Adrenal gland (tissue), 12 donors: ENCODE data around the gene MYO1B. TPM values are rescaled to one million over a fixed set of nuclear protein-coding genes. Genes with fewer than 3 reads are reported as not detected.

Experiments used
- DNase-seq, 7 donors: peaks; one replicate each; pipeline ENCODE4 v3.0.0-alpha.2; 2019 to 2020
- H3K27ac ChIP-seq, 5 donors: fragments of 200-600 bp; sonication (generic) in 4 of 5; 1 replicate in 3 of 5; 2 replicates in 2 of 5; pipeline versions ENCODE4 v1.5.1 to v1.8.0; 2016 to 2020; ENCODE audit warnings: mild to moderate bottlenecking in 1 of 5
- H3K27me3 ChIP-seq: fragments of 200-600 bp; 2 replicates; pipeline ENCODE4 v1.8.0; 2021
- H3K36me3 ChIP-seq, 2 donors: fragments of 200-600 bp; replicated peaks in 1 of 2; 1 replicate in 1 of 2; 2 replicates in 1 of 2; pipeline versions ENCODE4 v1.5.1 to v1.8.0; 2018 to 2022
- H3K4me1 ChIP-seq, 2 donors: fragments of 200-600 bp; replicated peaks in 1 of 2; 1 replicate in 1 of 2; 2 replicates in 1 of 2; pipeline versions ENCODE4 v1.5.1 to v1.8.0; 2018 to 2021
- H3K4me3 ChIP-seq, 4 donors: fragments of 200-600 bp; sonication (generic) in 3 of 4; one replicate each; pipeline ENCODE4 v1.5.1; 2016 to 2018
- H3K9me3 ChIP-seq, 3 donors: fragments of 200-600 bp; sonication (generic) in 1 of 3; replicated peaks in 1 of 3; 1 replicate in 2 of 3; 2 replicates in 1 of 3; pipeline versions ENCODE4 v1.5.1 to v1.8.0; 2016 to 2021
- CTCF ChIP-seq, 6 experiments: fragments of 450-650 bp in 4 of 6; fragments of 200-600 bp in 2 of 6; sonication (generic) in 1 of 6; IDR thresholded peaks; 1 replicate in 5 of 6; 2 replicates in 1 of 6; pipeline versions ENCODE4 v1.5.1 to v1.8.0; 2016 to 2021; ENCODE audit warnings: antibody characterized with exemption in 6 of 6, mild to moderate bottlenecking in 2 of 6, moderate library complexity in 1 of 6
- POLR2A ChIP-seq, 2 donors: fragments of 450-650 bp; IDR thresholded peaks; one replicate each; pipeline ENCODE4 v1.6.1; 2017; ENCODE audit warnings: antibody characterized with exemption in 2 of 2, mild to moderate bottlenecking in 2 of 2, moderate library complexity in 1 of 2
- WGBS, 4 donors: extraction: QIAGEN DNeasy Blood & Tissue Kit in 2 of 4; methylation state at CpG; one replicate each; pipeline versions ENCODE4 v1.1.5 to v1.1.7; 2013 to 2017; 5-methylcytosine and 5-hydroxymethylcytosine counted together
- intact Hi-C, 2 donors: fragments of 100-400 bp; cut with DNase I; formaldehyde crosslinking; loops; one replicate each; pipeline versions ENCODE4 v1.14.1 to v1.15.0; 2022 to 2023
- polyA plus RNA-seq, 3 donors: library from polyadenylated mRNA; stranded (reverse); fragments of 200-250 nt in 2 of 3; fragments of 350-450 nt in 1 of 3; fragmentation: Illumina TruSeq in 1 of 3; extraction: RNeasy Lipid Tissue Mini Kit (QIAGEN cat#74804) in 1 of 3; gene quantifications; one replicate each; pipeline ENCODE4 v1.2.3, GENCODE V29; 2013 to 2014
- total RNA-seq, 9 donors: library from RNA; depleted of rRNA in 4 of 9; stranded (reverse); fragments of >200 nt in 4 of 9; fragments of 120-200 nt in 1 of 9; fragmentation: NEBNext Ultra II Directional in 1 of 9; extraction: Animal tissue kit (Norgen Biotek cat#: 25700) in 1 of 9; gene quantifications; one replicate each; pipeline versions ENCODE4 v1.1.0 to v1.2.4, GENCODE V29; 2013 to 2023
- donor health status: healthy with polysubstance abuse.
- donor health status: Bipolar disorder and iron deficiency.
- donor health status: DM: yes; HTN: yes; CAD: no.
- donor health status: DM: no; HTN: no; CAD: no.
- donor health status: DM: no; HTN: no; CAD: no.
- donor health status: DM: yes; HTN: yes; CAD: no.

MYO1B gene
- total and polyA plus RNA-seq, 12 donors, result 6.9 to 24.0 (median 14.0) TPM

GRCh38 chr2:191297033-191297432 is 51.8 kb downstream of the MYO1B start:
- 50 to 75% (median 63%) methylated on average over 5 of the region's 5 CpGs for WGBS, 4 donors
- Histone ChIP-seq H3K4me3 (no peak overlapping the region), H3K4me1 (no peaks in the 10 kb centered on the region), H3K9me3 (no peaks in the 10 kb centered on the region), H3K36me3 (no peaks in the 10 kb centered on the region), H3K27me3 (no peaks in the 10 kb centered on the region), H3K27ac (peak overlapping the region in 1 of 5 donors; percentile 13)
- no peak for DNase-seq
- intact Hi-C loops, result no loop called here
- no peak for TF ChIP-seq CTCF (IDR thresholded peaks at IDR 0.05)
- TF ChIP-seq POLR2A (IDR thresholded peaks at IDR 0.05), result no peak

GRCh38 chr2:191298306-191298705 is 53.1 kb downstream of the MYO1B start:
- no peak for DNase-seq
- H3K27ac ChIP-seq, result no peak overlapping the region
- H3K36me3 ChIP-seq, result no peaks in the 10 kb centered on the region
- H3K4me1 ChIP-seq, result no peaks in the 10 kb centered on the region
- 68 to 83% (median 74%) methylated on average over 2 of the region's 2 CpGs for WGBS, 4 donors
- intact Hi-C loops, result no loop called here
- no peak overlapping the region for H3K4me3 ChIP-seq
- no peaks in the 10 kb centered on the region for H3K9me3 ChIP-seq
- TF ChIP-seq CTCF (IDR thresholded peaks at IDR 0.05) (no peak), POLR2A (IDR thresholded peaks at IDR 0.05) (no peak)
- H3K27me3 ChIP-seq, result no peaks in the 10 kb centered on the region

- Histone ChIP-seq H3K27ac (no peak overlapping the region), H3K9me3 (no peaks in the 10 kb centered on the region), H3K36me3 (no peaks in the 10 kb centered on the region), H3K4me3 (no peak overlapping the region), H3K27me3 (no peaks in the 10 kb centered on the region), H3K4me1 (no peaks in the 10 kb centered on the region)
- TF ChIP-seq POLR2A (IDR thresholded peaks at IDR 0.05), result no peak
- TF ChIP-seq CTCF (IDR thresholded peaks at IDR 0.05), result no peak
- DNase-seq, result no peak
- intact Hi-C loops, result no loop called here
- whole genome bisulfite sequencing, 4 donors, result 42 to 72% (median 57%) methylated on average over 2 of the region's 2 CpGs
Observed at GRCh38 chr2:191299010-191299409, 53.8 kb downstream of the MYO1B start.

GRCh38 chr2:191299866-191300265 is 54.7 kb downstream of the MYO1B start:
- DNase-seq, result no peak
- Histone ChIP-seq H3K36me3 (no peaks in the 10 kb centered on the region), H3K9me3 (no peaks in the 10 kb centered on the region), H3K27ac (no peak overlapping the region), H3K4me3 (no peak overlapping the region), H3K4me1 (no peaks in the 10 kb centered on the region), H3K27me3 (no peaks in the 10 kb centered on the region)
- intact Hi-C loops, result no loop called here
- 68 to 93% (median 80%) methylated on average over 1 of the region's 1 CpG for WGBS, 4 donors
- TF ChIP-seq CTCF (IDR thresholded peaks at IDR 0.05) (no peak), POLR2A (IDR thresholded peaks at IDR 0.05) (no peak)
